Measurements from ENCODE around the gene SHISAL1.

DNA sequence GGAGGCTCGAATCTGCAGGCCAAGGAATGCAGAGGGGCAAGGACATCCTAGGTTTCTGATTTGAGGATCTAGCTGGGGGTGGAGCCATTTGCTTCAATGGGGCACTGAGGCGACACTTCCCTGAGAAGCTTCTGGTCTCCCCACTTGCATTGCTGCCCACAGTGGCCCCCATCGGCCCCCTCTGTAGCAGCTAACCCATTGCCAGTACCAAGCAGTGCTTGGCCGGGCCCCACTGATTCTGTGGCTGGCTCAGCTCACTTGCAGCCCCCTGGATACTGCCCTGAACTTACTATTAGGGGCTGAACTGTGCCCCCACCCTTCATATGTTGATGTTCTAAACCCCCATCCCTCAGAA, 42.9 kb upstream of the SHISAL1 start:
- TF ChIP-seq OSR1 (CRISPR knock-in tag; IDR thresholded peaks at IDR 0.05) = no peak
- TF ChIP-seq, protein P1, sequence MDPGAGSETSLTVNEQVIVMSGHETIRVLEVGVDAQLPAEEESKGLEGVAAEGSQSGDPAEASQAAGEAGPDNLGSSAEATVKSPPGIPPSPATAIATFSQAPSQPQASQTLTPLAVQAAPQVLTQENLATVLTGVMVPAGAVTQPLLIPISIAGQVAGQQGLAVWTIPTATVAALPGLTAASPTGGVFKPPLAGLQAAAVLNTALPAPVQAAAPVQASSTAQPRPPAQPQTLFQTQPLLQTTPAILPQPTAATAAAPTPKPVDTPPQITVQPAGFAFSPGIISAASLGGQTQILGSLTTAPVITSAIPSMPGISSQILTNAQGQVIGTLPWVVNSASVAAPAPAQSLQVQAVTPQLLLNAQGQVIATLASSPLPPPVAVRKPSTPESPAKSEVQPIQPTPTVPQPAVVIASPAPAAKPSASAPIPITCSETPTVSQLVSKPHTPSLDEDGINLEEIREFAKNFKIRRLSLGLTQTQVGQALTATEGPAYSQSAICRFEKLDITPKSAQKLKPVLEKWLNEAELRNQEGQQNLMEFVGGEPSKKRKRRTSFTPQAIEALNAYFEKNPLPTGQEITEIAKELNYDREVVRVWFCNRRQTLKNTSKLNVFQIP (CRISPR knock-in tag; IDR thresholded peaks at IDR 0.05; ENCODE audit: borderline replicate concordance, low read depth) = no peak
